SK-N-MC (cell line): Measurements from ENCODE around the gene DDX49.
A peak's percentile ranks its signal among the peaks of the same experiment; 100 is the strongest.

Experiments
- DNase-seq: peaks from one replicate; pipeline ENCODE4 v3.0.0-alpha.2; 2011; ENCODE audit warnings: low read depth, low spot score
- H3K27ac ChIP-seq: fragments of 200-600 bp; sonication (generic); 2 replicates; pipeline ENCODE4 v1.5.1; 2016; ENCODE audit warnings: mixed run types
- H3K36me3 ChIP-seq: fragments of 200-600 bp; sonication (generic); 2 replicates; pipeline ENCODE4 v1.6.1; 2017; ENCODE audit warnings: antibody characterized with exemption, low read length, mixed read lengths; ENCODE audit not compliant: insufficient read depth
- H3K4me3 ChIP-seq: fragments of 200-600 bp; sonication (generic); 2 replicates; pipeline ENCODE4 v1.5.1; 2016
- H3K9ac ChIP-seq: fragments of 200-600 bp; sonication (generic); 2 replicates; pipeline ENCODE4 v1.8.0; 2017; ENCODE audit warnings: mixed run types, mixed read lengths; ENCODE audit not compliant: insufficient read length
- H3K9me3 ChIP-seq: fragments of 200-600 bp; sonication (generic); 2 replicates; pipeline ENCODE4 v1.6.1; 2017; ENCODE audit warnings: low read depth, mild to moderate bottlenecking, antibody characterized with exemption, low read length, moderate library complexity, mixed read lengths
- EZH2 ChIP-seq: fragments of 200-600 bp; sonication (generic); IDR thresholded peaks from one replicate; pipeline ENCODE4 v1.6.1; 2017; ENCODE audit warnings: antibody characterized with exemption
- FOXP2 ChIP-seq: optimal IDR thresholded peaks from 2 replicates; pipeline ENCODE3; 2011; ENCODE audit warnings: mild to moderate bottlenecking, moderate library complexity; ENCODE audit not compliant: insufficient read depth; ENCODE audit errors: extremely low read length, control extremely low read depth
- POLR2AphosphoS5 ChIP-seq: IDR thresholded peaks from 2 replicates; pipeline ENCODE4 v1.6.1; 2012; ENCODE audit warnings: mild to moderate bottlenecking, low read depth, low read length, borderline replicate concordance

DDX49 gene

DNA sequence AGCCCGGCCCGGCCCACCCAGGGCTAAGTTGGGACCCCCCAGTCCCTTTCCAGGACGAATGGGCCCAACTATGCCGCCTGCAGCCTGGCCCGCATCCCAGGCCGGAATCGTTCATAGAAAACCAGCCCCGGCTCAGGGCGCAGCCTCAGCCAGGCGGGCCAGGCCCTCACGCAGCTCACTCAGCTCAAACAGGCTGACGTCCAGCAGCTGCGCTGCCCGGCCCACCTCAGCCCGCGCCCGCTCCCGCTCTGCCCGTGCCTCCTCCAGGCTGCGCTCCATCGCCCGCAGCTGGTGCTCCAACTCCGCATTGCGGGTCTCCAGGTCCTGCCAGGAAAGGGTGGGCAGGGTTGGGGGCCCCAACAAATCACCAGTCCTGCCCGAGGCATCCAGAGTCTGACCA, 9.8 kb downstream of the DDX49 start:
- no peak for DNase-seq
- peaks cover 12% of the 10 kb centered on the region; the same call in 1 of the 2 replicates for H3K36me3 ChIP-seq
- TF ChIP-seq FOXP2 (no peak), EZH2 (no peak), POLR2AphosphoS5 (no peak)
- no peak overlapping the region for H3K9ac ChIP-seq
- H3K27ac ChIP-seq, result no peak overlapping the region
- no peaks in the 10 kb centered on the region for H3K9me3 ChIP-seq
- H3K4me3 ChIP-seq, result no peak overlapping the region

DNA sequence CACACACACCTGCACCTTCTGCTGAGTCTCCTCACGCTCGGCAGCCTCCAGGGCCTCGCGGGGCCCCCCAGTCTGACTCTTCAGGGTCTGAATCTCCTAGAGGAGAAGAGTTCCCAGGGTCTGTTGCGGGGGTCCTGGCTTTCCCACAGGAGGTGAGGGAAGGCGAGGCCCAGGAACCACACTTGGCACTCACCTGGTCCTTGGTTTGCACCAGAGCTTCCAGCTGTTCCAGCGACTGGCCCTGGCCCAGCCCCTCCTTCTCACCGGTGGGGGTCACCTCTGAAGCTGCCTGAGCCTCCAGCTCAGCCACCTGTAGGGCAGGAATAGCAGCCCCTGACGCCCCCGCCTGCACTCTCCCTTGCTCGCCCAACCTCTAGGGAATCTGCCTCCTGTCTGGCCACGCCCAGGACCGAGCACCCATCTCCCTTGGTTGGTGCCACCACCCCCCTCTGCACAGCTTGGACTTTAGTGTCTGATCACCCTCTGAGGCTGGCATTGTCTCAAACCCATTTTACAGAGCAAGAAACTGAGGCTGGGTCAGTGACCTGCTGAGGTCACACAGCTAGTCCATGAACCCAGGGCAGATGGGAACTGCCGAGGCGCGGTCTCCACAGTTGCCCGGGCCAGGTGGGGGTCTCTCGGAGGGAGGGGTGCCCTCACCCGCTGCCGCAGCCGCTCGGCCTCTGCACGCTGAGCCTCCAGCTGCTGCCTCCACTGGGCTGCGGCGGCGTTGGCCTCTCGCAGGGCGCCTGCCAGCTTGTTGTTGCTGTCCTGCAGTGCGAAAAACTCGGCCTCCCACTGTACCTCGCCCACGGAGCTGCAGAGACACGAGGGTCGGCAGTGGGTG, 12.0 kb downstream of the DDX49 start:
- Histone ChIP-seq H3K4me3 (no peak overlapping the region), H3K27ac (no peak overlapping the region), H3K9ac (no peak overlapping the region), H3K36me3 (no peaks in the 10 kb centered on the region; the same call in 1 of the 2 replicates), H3K9me3 (no peaks in the 10 kb centered on the region)
- no peak for DNase-seq
- TF ChIP-seq POLR2AphosphoS5, result no peak
- no peak for TF ChIP-seq FOXP2
- TF ChIP-seq EZH2, result no peak

- no peaks in the 10 kb centered on the region for H3K9me3 ChIP-seq
- no peaks in the 10 kb centered on the region; the same call in 1 of the 2 replicates for H3K36me3 ChIP-seq
- DNase-seq, result no peak
- H3K27ac ChIP-seq, result no peak overlapping the region
- TF ChIP-seq EZH2 (no peak), FOXP2 (no peak), POLR2AphosphoS5 (no peak)
- H3K4me3 ChIP-seq, result no peak overlapping the region
- H3K9ac ChIP-seq, result no peak overlapping the region
These were observed 12.8 kb downstream of the DDX49 start for GRCh38 chr19:18932216-18932841.

DNA sequence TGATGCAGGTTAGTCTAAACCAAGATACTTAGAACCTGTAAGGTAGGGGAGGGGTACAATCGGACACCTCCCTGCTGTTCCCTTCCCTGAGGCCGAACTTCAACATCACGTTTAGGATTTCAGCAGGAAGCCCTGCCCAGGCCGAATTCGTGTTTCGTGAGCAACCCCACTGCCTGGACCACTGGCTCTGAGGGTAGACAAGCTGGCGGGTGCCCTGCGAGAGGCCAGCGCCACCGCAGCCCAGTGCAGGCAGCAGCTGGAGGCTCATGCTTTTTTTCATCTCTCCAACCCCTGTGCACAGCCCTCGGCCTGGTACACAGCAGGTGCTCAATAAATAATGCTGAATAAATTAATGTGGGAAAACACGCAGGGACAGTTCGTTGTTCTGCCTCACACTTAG, 13.8 kb downstream of the DDX49 start:
- DNase-seq, result no peak
- TF ChIP-seq EZH2 (no peak), POLR2AphosphoS5 (no peak), FOXP2 (no peak)
- H3K9me3 ChIP-seq, result no peaks in the 10 kb centered on the region
- no peak overlapping the region for H3K27ac ChIP-seq
- H3K4me3 ChIP-seq, result no peak overlapping the region
- H3K9ac ChIP-seq, result no peak overlapping the region
- H3K36me3 ChIP-seq, result no peaks in the 10 kb centered on the region; the same call in 1 of the 2 replicates

DNA sequence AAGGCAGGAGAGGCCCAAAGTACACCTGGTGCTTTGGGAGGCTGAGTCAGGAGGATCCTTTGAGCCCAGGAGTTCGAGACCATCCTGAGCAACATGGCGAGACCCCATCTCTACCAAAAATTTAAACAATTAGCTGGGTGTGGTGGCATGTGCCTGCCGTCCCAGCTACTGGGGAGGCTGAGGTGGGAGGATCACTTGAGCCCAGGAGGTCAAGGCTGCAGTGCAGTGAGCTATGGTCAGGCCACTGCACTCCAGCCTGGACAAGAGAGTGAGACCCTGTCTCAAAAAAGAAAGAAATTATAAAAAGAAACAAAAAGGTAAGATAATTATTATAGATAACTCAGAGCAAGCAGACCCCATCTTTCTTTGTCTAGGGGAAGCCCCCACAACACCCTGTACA, 19.6 kb downstream of the DDX49 start:
- H3K36me3 ChIP-seq, result no peaks in the 10 kb centered on the region
- no peak overlapping the region for H3K9ac ChIP-seq
- H3K9me3 ChIP-seq, result no peaks in the 10 kb centered on the region
- DNase-seq, result no peak
- no peak overlapping the region for H3K4me3 ChIP-seq
- TF ChIP-seq FOXP2, result no peak
- no peak for TF ChIP-seq EZH2
- TF ChIP-seq POLR2AphosphoS5, result no peak
- no peak overlapping the region for H3K27ac ChIP-seq

DNA sequence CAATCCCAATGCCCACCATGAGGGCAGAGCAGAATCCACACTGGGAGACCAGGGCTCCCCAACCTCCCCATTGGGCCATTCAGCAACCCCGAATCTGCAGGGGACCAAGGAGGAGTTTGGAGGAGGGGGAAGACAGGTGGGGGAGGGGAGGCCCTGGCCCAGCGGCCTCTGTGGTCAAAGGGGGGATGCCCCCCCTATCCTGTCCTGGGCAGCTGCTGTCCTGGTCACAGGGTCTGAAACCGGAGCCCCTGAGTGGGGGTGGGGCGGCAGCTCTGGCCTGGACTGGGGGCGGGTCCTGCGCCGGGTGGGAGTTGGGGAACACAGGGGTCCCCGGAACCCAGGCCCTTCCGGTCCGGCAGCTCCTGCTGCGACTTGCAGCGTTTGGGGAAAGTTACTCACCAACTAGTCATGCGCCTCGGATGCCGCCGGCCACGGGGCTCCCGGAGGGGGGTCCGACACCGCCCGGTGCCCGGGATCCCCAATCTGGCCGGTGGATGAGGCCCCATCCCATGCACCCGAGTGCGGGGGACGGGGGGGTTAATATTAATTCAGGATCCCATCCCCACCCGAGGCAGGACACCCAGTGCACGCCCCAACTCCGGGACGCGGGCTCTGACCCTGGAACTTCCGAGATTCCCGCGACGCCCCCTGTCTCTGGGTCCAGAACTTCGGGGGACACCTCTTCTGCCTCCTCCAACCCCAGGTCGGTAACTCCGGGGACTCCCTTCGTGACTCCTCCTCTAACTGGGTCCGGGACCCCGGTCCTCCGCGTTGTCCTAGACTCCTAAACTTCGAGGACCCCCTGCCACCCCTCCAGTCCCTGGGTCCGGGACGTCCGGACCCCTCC, 20.6 kb downstream of the DDX49 start:
- TF ChIP-seq EZH2, result no peak
- TF ChIP-seq FOXP2, result no peak
- TF ChIP-seq POLR2AphosphoS5, result no peak
- no peaks in the 10 kb centered on the region for H3K9me3 ChIP-seq
- no peak overlapping the region for H3K27ac ChIP-seq
- H3K36me3 ChIP-seq, result no peaks in the 10 kb centered on the region
- DNase-seq, result no peak
- H3K4me3 ChIP-seq, result peak overlapping the region; percentile 87
- peak overlapping the region; percentile 75 for H3K9ac ChIP-seq

GRCh38 chr19:18940769-18941627, 21.5 kb downstream of the DDX49 start, which contains the start of gene HOMER3:
Gene HOMER3 (minus strand): TSS chr19:18941217. CDS start chr19:18938982, 2,235 bp downstream.
- H3K27ac ChIP-seq, result no peak within 1 kb of the TSS

More at GRCh38 chr19:18940769-18941627, 21.5 kb downstream of the DDX49 start, which contains the start of gene HOMER3:
- TF ChIP-seq EZH2 (no peak), FOXP2 (no peak), POLR2AphosphoS5 (no peak)
- Histone ChIP-seq H3K4me3 (peak within 1 kb of the TSS; percentile 87), H3K9me3 (no peaks in the 10 kb centered on the region), H3K36me3 (no peaks in the 10 kb centered on the region), H3K9ac (peak within 1 kb of the TSS; percentile 75)
- no peak for DNase-seq
